IMR-90 (cell line): Measurements from ENCODE around the gene CD320. TPM values are rescaled to one million over a fixed set of nuclear protein-coding genes. Genes with fewer than 3 reads are reported as not detected.
"Not testable (repeated sequence)": the region's sequence is repeated elsewhere in the genome, so short reads cannot be mapped to it uniquely, and the experiment has no call there.

Experiments used
- ATAC-seq: fragments of 200-7000 bp; cut with Tn5 transposase; 2 replicates; pipeline ENCODE4 v1.9.1; 2020; ENCODE audit warnings: low read depth, mild to moderate bottlenecking, moderate library complexity
- BruUV-seq: library from RNA; stranded (reverse); fragments of 400-500 nt; replicated peaks from 2 replicates; lab custom pipeline; 2021; lab: Mats Ljungman, UMichigan
- CTCF ChIA-PET: fragments of 300-600 bp; formaldehyde crosslinking; extraction: SDS; loops from one replicate; lab custom pipeline; 2021; ENCODE audit warnings: antibody characterized with exemption; lab: Yijun Ruan, JAX
- POLR2A ChIA-PET: fragments of 300-600 bp; sonication (Branson Sonifier 250); formaldehyde crosslinking; loops from one replicate; lab custom pipeline; 2022; ENCODE audit warnings: antibody characterized with exemption; ENCODE audit not compliant: unreplicated experiment; lab: Charles Lee
- DNase-seq: peaks from one replicate; pipeline ENCODE4 v3.0.0; 2013
- H2AFZ ChIP-seq: replicated peaks from 2 replicates; pipeline ENCODE3; 2013; ENCODE audit warnings: low read length, mild to moderate bottlenecking; ENCODE audit not compliant: poor library complexity
- H2AK5ac ChIP-seq: 2 replicates; pipeline ENCODE4 v1.6.1; 2013; ENCODE audit warnings: low read depth, low read length, inconsistent platforms
- H2AK9ac ChIP-seq: replicated peaks from 2 replicates; pipeline ENCODE3; 2013; ENCODE audit warnings: mild to moderate bottlenecking, low read depth, low read length, moderate library complexity; ENCODE audit not compliant: poor library complexity
- H2BK120ac ChIP-seq: 2 replicates; pipeline ENCODE4 v1.6.1; 2013; ENCODE audit warnings: low read depth, low read length, inconsistent platforms
- H2BK15ac ChIP-seq: 3 replicates; pipeline ENCODE4 v1.6.1; 2013; ENCODE audit warnings: low read depth, low read length, inconsistent platforms
- H2BK20ac ChIP-seq: 2 replicates; pipeline ENCODE4 v1.6.1; 2013; ENCODE audit warnings: low read depth, mild to moderate bottlenecking, inconsistent platforms, low read length, moderate library complexity
- H2BK5ac ChIP-seq: 2 replicates; pipeline ENCODE4 v1.6.1; 2013; ENCODE audit warnings: mild to moderate bottlenecking, low read depth, low read length, inconsistent platforms; ENCODE audit not compliant: poor library complexity, severe bottlenecking
- H3K14ac ChIP-seq: replicated peaks from 2 replicates; pipeline ENCODE4 v1.6.1; 2013; ENCODE audit warnings: low read depth, low read length, inconsistent platforms
- H3K18ac ChIP-seq: 2 replicates; pipeline ENCODE4 v1.6.1; 2013; ENCODE audit warnings: low read depth, low read length, control low read depth
- H3K23ac ChIP-seq: 2 replicates; pipeline ENCODE4 v1.6.1; 2013; ENCODE audit warnings: low read depth, low read length, inconsistent platforms
- H3K27ac ChIP-seq: 2 replicates; pipeline ENCODE4 v1.5.1; 2013; ENCODE audit warnings: mild to moderate bottlenecking, control low read depth, low read length; ENCODE audit not compliant: insufficient read depth
- H3K27me3 ChIP-seq: 2 replicates; pipeline ENCODE4 v1.6.1; 2013; ENCODE audit warnings: low read length; ENCODE audit not compliant: control insufficient read depth, insufficient read depth
- H3K36me3 ChIP-seq: 2 replicates; pipeline ENCODE4 v1.6.1; 2013; ENCODE audit warnings: low read length, mixed read lengths; ENCODE audit not compliant: control insufficient read depth, insufficient read depth
- H3K4ac ChIP-seq: 2 replicates; pipeline ENCODE4 v1.6.1; 2013; ENCODE audit warnings: low read depth, low read length, inconsistent platforms
- H3K4me1 ChIP-seq: 2 replicates; pipeline ENCODE4 v1.6.1; 2013; ENCODE audit warnings: low read length, mixed read lengths; ENCODE audit not compliant: control insufficient read depth, insufficient read depth
- H3K4me2 ChIP-seq: 2 replicates; pipeline ENCODE4 v1.6.1; 2013; ENCODE audit warnings: low read depth, mild to moderate bottlenecking, control low read depth, low read length, moderate library complexity
- H3K4me3 ChIP-seq: 2 replicates; pipeline ENCODE4 v1.5.1; 2013; ENCODE audit warnings: low read depth, mild to moderate bottlenecking, control low read depth, low read length, moderate library complexity; ENCODE audit not compliant: insufficient read depth
- H3K56ac ChIP-seq: 2 replicates; pipeline ENCODE4 v1.6.1; 2013; ENCODE audit warnings: low read length, inconsistent platforms; ENCODE audit not compliant: insufficient read depth; ENCODE audit errors: extremely low read depth
- H3K79me1 ChIP-seq, 2 experiments: 2 replicates each; pipeline ENCODE4 v1.6.1; 2013; ENCODE audit warnings: low read length in 2 of 2, inconsistent platforms in 1 of 2, low read depth in 1 of 2
- H3K9ac ChIP-seq: 2 replicates; pipeline ENCODE4 v1.6.1; 2013; ENCODE audit warnings: low read depth, low read length, control low read depth
- H3K9me1 ChIP-seq: 2 replicates; pipeline ENCODE4 v1.6.1; 2013; ENCODE audit warnings: low read length, inconsistent platforms; ENCODE audit not compliant: insufficient read depth
- H3K9me3 ChIP-seq: 2 replicates; pipeline ENCODE4 v1.6.1; 2013; ENCODE audit warnings: low read length; ENCODE audit not compliant: control insufficient read depth, insufficient read depth
- H4K20me1 ChIP-seq: 2 replicates; pipeline ENCODE4 v1.6.1; 2013; ENCODE audit warnings: low read length, inconsistent platforms; ENCODE audit not compliant: insufficient read depth
- H4K5ac ChIP-seq: 2 replicates; pipeline ENCODE4 v1.6.1; 2013; ENCODE audit warnings: mild to moderate bottlenecking, low read depth, low read length, control low read depth
- H4K8ac ChIP-seq, 2 experiments: 2 replicates each; pipeline ENCODE4 v1.6.1; 2013; ENCODE audit warnings: low read depth in 2 of 2, low read length in 2 of 2, control low read depth in 1 of 2, inconsistent platforms in 1 of 2
- H4K91ac ChIP-seq: 2 replicates; pipeline ENCODE4 v1.6.1; 2013; ENCODE audit warnings: low read depth, low read length, inconsistent platforms; ENCODE audit not compliant: insufficient read depth
- WGBS, 2 experiments: methylation state at CpG; one replicate each; pipeline versions ENCODE4 v1.1.5 to v1.1.7; 2013; ENCODE audit warnings: missing lambda C conversion rate in 2 of 2; ENCODE audit not compliant: insufficient read length in 1 of 2; ENCODE audit errors: extremely low coverage in 2 of 2; 5-methylcytosine and 5-hydroxymethylcytosine counted together
- dilution Hi-C: fragments of 300-500 bp; cut with HindIII; formaldehyde crosslinking; loops from one replicate; pipeline ENCODE4 v1.14.3; 2018; ENCODE audit warnings: low sequenced_read_pairs; ENCODE audit not compliant: unreplicated experiment
- in situ Hi-C: fragments of 300-500 bp; cut with MboI; formaldehyde crosslinking; loops from 3 replicates; pipeline ENCODE4 v1.14.3; 2019; ENCODE audit warnings: low sequenced_read_pairs, inconsistent platforms, mixed read lengths
- intact Hi-C: fragments of 100-400 bp; cut with micrococcal nuclease; formaldehyde crosslinking; loops from 2 replicates; pipeline ENCODE4 v1.10.0; 2022
- polyA plus RNA-seq, 3 experiments: library from polyadenylated mRNA; depleted of rRNA; stranded (reverse); fragments of >200 nt; gene quantifications; 2 replicates each; pipeline ENCODE4 v1.2.3, GENCODE V29; 2012; ENCODE audit warnings: low replicate concordance in 1 of 3
- total RNA-seq: library from RNA; depleted of rRNA; stranded (reverse); fragments of >200 nt; gene quantifications from 2 replicates; pipeline ENCODE4 v1.2.3, GENCODE V29; 2012

The CD320 gene
- total and polyA plus RNA-seq, 2 of the 4 experiments (the other 2 are of a cell fraction), result 13.3 to 78.5 TPM

DNA sequence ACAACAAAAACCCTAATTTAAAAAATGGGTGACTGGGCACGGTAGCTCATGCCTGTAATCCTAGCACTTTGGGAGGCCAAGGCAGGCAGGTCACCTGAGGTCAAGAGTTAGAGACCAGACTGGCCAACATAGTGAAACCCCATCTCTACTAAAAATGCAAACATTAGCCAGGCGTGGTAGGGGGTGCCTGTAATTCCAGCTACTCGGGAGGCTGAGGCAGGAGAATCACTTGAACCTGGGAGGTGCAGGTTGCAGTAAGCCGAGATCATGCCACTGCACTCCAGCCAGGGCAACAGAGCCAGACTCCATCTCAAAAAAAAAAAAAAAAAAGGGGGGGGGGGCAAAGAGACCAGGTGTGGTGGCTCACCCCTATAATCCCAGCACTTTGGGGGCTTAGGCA is 43.9 kb downstream of the CD320 start:
- H3K4me2 ChIP-seq, BruUV-seq, H3K9ac ChIP-seq, H3K36me3 ChIP-seq, H3K23ac ChIP-seq, H3K9me1 ChIP-seq, H2AFZ ChIP-seq, H2BK20ac ChIP-seq, H3K4me3 ChIP-seq, H2BK120ac ChIP-seq, H3K27me3 ChIP-seq, dilution Hi-C loops, H2AK9ac ChIP-seq, H2AK5ac ChIP-seq, H3K14ac ChIP-seq, H3K56ac ChIP-seq, H3K18ac ChIP-seq, H3K79me1 ChIP-seq, in situ Hi-C loops, H3K4ac ChIP-seq, H4K8ac ChIP-seq, ATAC-seq, H4K91ac ChIP-seq, H2BK15ac ChIP-seq, H3K9me3 ChIP-seq, DNase-seq, H4K20me1 ChIP-seq, H3K27ac ChIP-seq, POLR2A ChIA-PET, H3K4me1 ChIP-seq, H2BK5ac ChIP-seq, H4K5ac ChIP-seq: not testable (repeated sequence)
- intact Hi-C loops, result loop anchor here (10.0 kb wide), 1 partner anchor 321 kb away; no protein-coding TSS in a partner anchor
- CTCF ChIA-PET, result interaction anchor here (0.8 kb wide), 1 partner anchor 11 kb away, joined by 3 read pairs; no protein-coding TSS in a partner anchor
- 100% methylated on average over 1 of the region's 4 CpGs; no CpG with 5 or more reads in 1 of the 2 experiments for WGBS, 2 experiments
